ENCODE measurements around the gene TMEM222. TPM values are rescaled to one million over a fixed set of nuclear protein-coding genes. Genes with fewer than 3 reads are reported as not detected.

The TMEM222 gene
- total RNA-seq, 2 experiments from 2014 or later = 38.4 to 40.2 TPM

- DNase-seq = peak; percentile 83
- ChIA-PET POLR2A (no interaction called here), CTCF (interaction anchor here (0.5 to 4.9 kb wide), 30 partner anchors 10 to 1329 kb away, joined by 3 to 68 read pairs (median 4); partner anchors contain the start of genes CD164L2, FCN3, MAP3K6 and SYTL1)
- Mint-ChIP-seq H3K27me3 (peaks cover 3% of the 10 kb centered on the region), H3K4me1 (peaks cover 43% of the 10 kb centered on the region), H3K27ac (peak overlapping the region; percentile 93), H3K9me3 (no peaks in the 10 kb centered on the region), H3K4me3 (peak overlapping the region; percentile 72), H3K36me3 (ENCODE audit: low read depth) (no peaks in the 10 kb centered on the region)
Measured at GRCh38 chr1:27357281-27358037, 35.5 kb downstream of the TMEM222 start.

GRCh38 chr1:27358038-27358927, 36.3 kb downstream of the TMEM222 start:
- no peaks in the 10 kb centered on the region for H3K36me3 Mint-ChIP-seq (ENCODE audit: low read depth)
- H3K4me3 Mint-ChIP-seq = peak overlapping the region; percentile 72
- peaks cover 3% of the 10 kb centered on the region for H3K27me3 Mint-ChIP-seq
- no peaks in the 10 kb centered on the region for H3K9me3 Mint-ChIP-seq
- CTCF ChIA-PET = interaction anchor here (0.5 to 4.9 kb wide), 25 partner anchors 9 to 332 kb away, joined by 3 to 68 read pairs (median 5); partner anchors contain the start of genes CD164L2, FCN3, MAP3K6 and SYTL1
- H3K27ac Mint-ChIP-seq = peak overlapping the region; percentile 93
- POLR2A ChIA-PET = no interaction called here
- H3K4me1 Mint-ChIP-seq = peaks cover 43% of the 10 kb centered on the region
- no peak for DNase-seq

GRCh38 chr1:27358928-27359313, 37.0 kb downstream of the TMEM222 start:
- DNase-seq = no peak
- no peaks in the 10 kb centered on the region for H3K36me3 Mint-ChIP-seq (ENCODE audit: low read depth)
- peak overlapping the region; percentile 26 for H3K27ac Mint-ChIP-seq
- peaks cover 43% of the 10 kb centered on the region for H3K4me1 Mint-ChIP-seq
- POLR2A ChIA-PET = no interaction called here
- CTCF ChIA-PET = interaction anchor here (0.5 to 4.9 kb wide), 11 partner anchors 8 to 331 kb away, joined by 3 to 68 read pairs (median 9); partner anchors contain the start of genes MAP3K6 and SYTL1
- no peaks in the 10 kb centered on the region for H3K9me3 Mint-ChIP-seq
- H3K4me3 Mint-ChIP-seq = no peak overlapping the region
- peaks cover 3% of the 10 kb centered on the region for H3K27me3 Mint-ChIP-seq

- Mint-ChIP-seq H3K4me1 (peaks cover 47% of the 10 kb centered on the region), H3K9me3 (no peaks in the 10 kb centered on the region), H3K27ac (no peak overlapping the region), H3K4me3 (peak overlapping the region; percentile 30), H3K36me3 (ENCODE audit: low read depth) (no peaks in the 10 kb centered on the region), H3K27me3 (peaks cover 3% of the 10 kb centered on the region)
- ChIA-PET CTCF (interaction anchor here (0.5 to 4.9 kb wide), 3 partner anchors 18 to 63 kb away, joined by 3 to 35 read pairs (median 4); no protein-coding TSS in a partner anchor), POLR2A (no interaction called here)
- DNase-seq = no peak
Measured at GRCh38 chr1:27359822-27360158, 37.8 kb downstream of the TMEM222 start.

DNA sequence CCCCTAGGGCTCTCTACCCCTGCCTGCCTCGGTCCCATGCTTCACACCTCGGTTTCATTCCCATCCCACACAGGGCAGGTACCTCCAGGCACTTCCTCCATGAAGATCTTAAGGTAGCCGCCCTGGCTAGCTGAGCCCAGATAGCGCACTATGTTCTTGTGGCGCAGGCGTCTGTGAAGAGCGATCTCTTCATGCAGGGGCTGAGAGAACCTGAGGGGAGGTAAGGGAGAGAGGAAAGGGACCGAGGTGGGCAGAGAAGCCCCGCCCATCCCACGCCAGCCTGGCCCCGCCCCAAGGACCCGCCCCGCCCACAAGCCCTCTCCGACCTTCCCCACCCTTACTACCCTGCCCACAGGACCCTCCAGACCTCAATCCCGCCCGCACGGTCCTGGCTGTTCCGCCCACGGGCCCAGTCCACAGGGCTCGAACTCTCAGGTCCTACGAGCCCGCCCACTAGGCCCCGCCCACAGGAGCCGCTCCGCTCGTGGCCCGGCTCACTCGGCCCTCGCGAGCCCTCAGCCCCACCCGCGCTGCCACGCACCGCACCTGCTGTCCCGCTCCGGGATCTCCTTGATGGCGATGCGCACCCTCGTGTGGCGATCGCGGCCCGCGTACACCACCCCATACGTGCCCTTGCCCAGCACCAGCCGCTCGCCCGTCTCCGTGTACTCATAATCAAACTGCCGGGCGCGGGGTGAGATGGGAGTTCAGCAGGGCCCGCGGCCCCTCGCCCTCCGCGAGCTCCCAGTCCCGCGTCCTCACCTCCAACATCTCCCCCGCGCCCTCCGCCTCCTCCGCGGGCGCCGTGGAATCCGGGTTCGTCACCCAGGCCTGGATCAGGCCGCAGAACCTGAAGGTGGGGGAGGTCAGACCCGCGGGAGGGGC, 38.4 kb downstream of the TMEM222 start:
- DNase-seq = peak; percentile 54
- H3K9me3 Mint-ChIP-seq = no peaks in the 10 kb centered on the region
- POLR2A ChIA-PET = no interaction called here
- CTCF ChIA-PET = interaction anchor here (0.5 to 4.9 kb wide), 5 partner anchors 18 to 66 kb away, joined by 3 to 35 read pairs (median 4); no protein-coding TSS in a partner anchor
- peaks cover 51% of the 10 kb centered on the region for H3K4me1 Mint-ChIP-seq
- peak overlapping the region; percentile 30 for H3K4me3 Mint-ChIP-seq
- peaks cover 3% of the 10 kb centered on the region for H3K27me3 Mint-ChIP-seq
- H3K36me3 Mint-ChIP-seq (ENCODE audit: low read depth) = no peaks in the 10 kb centered on the region
- no peak overlapping the region for H3K27ac Mint-ChIP-seq

GRCh38 chr1:27361044-27361402, 39.1 kb downstream of the TMEM222 start:
- DNase-seq = no peak
- H3K4me1 Mint-ChIP-seq = peaks cover 50% of the 10 kb centered on the region

GRCh38 chr1:27361553-27361952, 39.6 kb downstream of the TMEM222 start:
- POLR2A ChIA-PET = no interaction called here
- Mint-ChIP-seq H3K4me1 (peaks cover 47% of the 10 kb centered on the region), H3K9me3 (no peaks in the 10 kb centered on the region)

More at GRCh38 chr1:27361044-27361402, 39.1 kb downstream of the TMEM222 start:
- POLR2A ChIA-PET = no interaction called here
- Mint-ChIP-seq H3K9me3 (no peaks in the 10 kb centered on the region), H3K27me3 (peaks cover 3% of the 10 kb centered on the region), H3K4me3 (peak overlapping the region; percentile 30), H3K36me3 (ENCODE audit: low read depth) (no peaks in the 10 kb centered on the region), H3K27ac (no peak overlapping the region)
- CTCF ChIA-PET = interaction anchor here (1.2 to 1.8 kb wide), 2 partner anchors 59 to 64 kb away, joined by 3 to 7 read pairs; no protein-coding TSS in a partner anchor

DNA sequence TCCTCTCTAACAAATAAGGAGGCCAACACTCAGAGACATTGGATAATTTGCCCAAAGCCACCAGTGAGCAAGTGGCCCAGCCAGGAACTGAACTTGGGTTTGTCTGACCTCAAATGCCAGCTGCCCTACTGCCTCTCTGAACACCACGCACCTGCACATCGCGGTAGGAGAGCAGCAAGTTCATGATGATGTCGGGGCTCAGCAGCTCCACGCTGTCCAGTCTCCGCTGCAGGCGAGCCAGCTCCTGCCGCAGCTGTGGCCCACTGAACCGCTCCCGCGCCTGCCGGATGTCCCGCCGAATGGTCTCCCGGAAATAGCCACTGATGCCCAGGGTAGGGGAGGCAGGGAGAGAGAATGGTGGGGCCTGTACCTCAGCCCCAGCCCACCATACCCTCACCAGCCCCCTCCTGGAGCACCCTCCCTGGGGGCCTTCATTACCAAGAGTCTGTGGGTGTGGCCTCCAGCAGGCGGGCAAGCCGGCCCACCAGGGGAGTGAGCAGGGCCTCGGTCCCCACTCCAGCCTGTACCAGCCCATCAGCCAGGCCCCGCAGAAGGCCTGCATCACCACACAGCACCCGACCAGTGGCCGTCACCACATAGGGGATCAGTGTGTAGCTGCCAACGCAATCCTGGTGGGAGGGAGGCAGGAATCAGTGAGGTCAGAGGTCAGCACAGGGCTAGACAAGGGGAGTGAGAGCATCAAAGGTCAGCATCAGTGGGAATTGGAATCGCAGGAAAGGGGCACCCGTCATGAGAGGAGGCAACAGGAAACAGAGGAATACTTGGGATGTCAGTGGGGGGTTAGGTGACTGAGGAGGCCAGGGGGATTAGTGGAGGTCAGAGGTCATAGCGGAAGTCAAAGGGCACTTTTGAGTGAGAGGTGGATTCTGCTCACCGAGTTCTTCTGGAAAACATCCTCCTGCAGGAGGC, 42.1 kb downstream of the TMEM222 start:
- Mint-ChIP-seq H3K4me3 (no peak overlapping the region), H3K36me3 (ENCODE audit: low read depth) (no peaks in the 10 kb centered on the region), H3K4me1 (peaks cover 50% of the 10 kb centered on the region), H3K27me3 (peaks cover 1% of the 10 kb centered on the region), H3K9me3 (no peaks in the 10 kb centered on the region), H3K27ac (no peak overlapping the region)
- ChIA-PET POLR2A (no interaction called here), CTCF (interaction anchor here (0.6 to 5.5 kb wide), 6 partner anchors 7 to 67 kb away, joined by 3 to 53 read pairs (median 14); no protein-coding TSS in a partner anchor)
- no peak for DNase-seq

More at GRCh38 chr1:27361553-27361952, 39.6 kb downstream of the TMEM222 start:
- no peak overlapping the region for H3K4me3 Mint-ChIP-seq
- H3K36me3 Mint-ChIP-seq (ENCODE audit: low read depth) = no peaks in the 10 kb centered on the region
- peaks cover 3% of the 10 kb centered on the region for H3K27me3 Mint-ChIP-seq
- DNase-seq = no peak
- H3K27ac Mint-ChIP-seq = no peak overlapping the region
- CTCF ChIA-PET = interaction anchor here (1.0 to 2.6 kb wide), 6 partner anchors 26 to 301 kb away, joined by 3 to 12 read pairs (median 5); no protein-coding TSS in a partner anchor

- no peaks in the 10 kb centered on the region for H3K36me3 Mint-ChIP-seq (ENCODE audit: low read depth)
- H3K4me3 Mint-ChIP-seq = peak overlapping the region; percentile 44
- no peaks in the 10 kb centered on the region for H3K27me3 Mint-ChIP-seq
- peaks cover 50% of the 10 kb centered on the region for H3K4me1 Mint-ChIP-seq
- no peak for DNase-seq
- POLR2A ChIA-PET = no interaction called here
- no peaks in the 10 kb centered on the region for H3K9me3 Mint-ChIP-seq
- CTCF ChIA-PET = interaction anchor here (0.8 to 5.5 kb wide), 11 partner anchors 8 to 200 kb away, joined by 3 to 53 read pairs (median 15); no protein-coding TSS in a partner anchor
- peak overlapping the region; percentile 82 for H3K27ac Mint-ChIP-seq
Measured at GRCh38 chr1:27364696-27365371, 42.9 kb downstream of the TMEM222 start.

GRCh38 chr1:27365372-27366112, 43.6 kb downstream of the TMEM222 start:
- peak overlapping the region; percentile 82 for H3K27ac Mint-ChIP-seq
- H3K9me3 Mint-ChIP-seq = no peaks in the 10 kb centered on the region
- no peaks in the 10 kb centered on the region for H3K36me3 Mint-ChIP-seq (ENCODE audit: low read depth)
- no peaks in the 10 kb centered on the region for H3K27me3 Mint-ChIP-seq
- POLR2A ChIA-PET = interaction anchor here (0.6 kb wide), 1 partner anchor 63 kb away, joined by 3 read pairs; no protein-coding TSS in a partner anchor
- CTCF ChIA-PET = interaction anchor here (0.6 to 5.5 kb wide), 25 partner anchors 8 to 1712 kb away, joined by 3 to 53 read pairs (median 4); partner anchors contain the start of genes STX12, SYTL1 and WASF2
- DNase-seq = peak; percentile 81
- H3K4me1 Mint-ChIP-seq = peaks cover 50% of the 10 kb centered on the region
- H3K4me3 Mint-ChIP-seq = peak overlapping the region; percentile 77
